ENCODE measurements around the gene TTLL11.

GRCh38 chr9:122076117-122076516, 17.0 kb downstream of the TTLL11 start:
- TF ChIP-seq, protein P1, sequence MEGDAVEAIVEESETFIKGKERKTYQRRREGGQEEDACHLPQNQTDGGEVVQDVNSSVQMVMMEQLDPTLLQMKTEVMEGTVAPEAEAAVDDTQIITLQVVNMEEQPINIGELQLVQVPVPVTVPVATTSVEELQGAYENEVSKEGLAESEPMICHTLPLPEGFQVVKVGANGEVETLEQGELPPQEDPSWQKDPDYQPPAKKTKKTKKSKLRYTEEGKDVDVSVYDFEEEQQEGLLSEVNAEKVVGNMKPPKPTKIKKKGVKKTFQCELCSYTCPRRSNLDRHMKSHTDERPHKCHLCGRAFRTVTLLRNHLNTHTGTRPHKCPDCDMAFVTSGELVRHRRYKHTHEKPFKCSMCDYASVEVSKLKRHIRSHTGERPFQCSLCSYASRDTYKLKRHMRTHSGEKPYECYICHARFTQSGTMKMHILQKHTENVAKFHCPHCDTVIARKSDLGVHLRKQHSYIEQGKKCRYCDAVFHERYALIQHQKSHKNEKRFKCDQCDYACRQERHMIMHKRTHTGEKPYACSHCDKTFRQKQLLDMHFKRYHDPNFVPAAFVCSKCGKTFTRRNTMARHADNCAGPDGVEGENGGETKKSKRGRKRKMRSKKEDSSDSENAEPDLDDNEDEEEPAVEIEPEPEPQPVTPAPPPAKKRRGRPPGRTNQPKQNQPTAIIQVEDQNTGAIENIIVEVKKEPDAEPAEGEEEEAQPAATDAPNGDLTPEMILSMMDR (IDR thresholded peaks at IDR 0.05): no peak
- no peak for TF ChIP-seq ZFX (IDR thresholded peaks at IDR 0.05; ENCODE audit: borderline replicate concordance)

Data from 22Rv1 (cell line).